Measurements from ENCODE around the gene MRPL20. TPM values are rescaled to one million over a fixed set of nuclear protein-coding genes. Genes with fewer than 3 reads are reported as not detected.
A peak's percentile ranks its signal among the peaks of the same experiment; 100 is the strongest.

MRPL20 gene
- total and polyA plus RNA-seq, 9 of the 15 experiments (the other 6 are each of a cell fraction or from before 2014, with no cell fraction given) = 180 to 671 (median 229) TPM

DNA sequence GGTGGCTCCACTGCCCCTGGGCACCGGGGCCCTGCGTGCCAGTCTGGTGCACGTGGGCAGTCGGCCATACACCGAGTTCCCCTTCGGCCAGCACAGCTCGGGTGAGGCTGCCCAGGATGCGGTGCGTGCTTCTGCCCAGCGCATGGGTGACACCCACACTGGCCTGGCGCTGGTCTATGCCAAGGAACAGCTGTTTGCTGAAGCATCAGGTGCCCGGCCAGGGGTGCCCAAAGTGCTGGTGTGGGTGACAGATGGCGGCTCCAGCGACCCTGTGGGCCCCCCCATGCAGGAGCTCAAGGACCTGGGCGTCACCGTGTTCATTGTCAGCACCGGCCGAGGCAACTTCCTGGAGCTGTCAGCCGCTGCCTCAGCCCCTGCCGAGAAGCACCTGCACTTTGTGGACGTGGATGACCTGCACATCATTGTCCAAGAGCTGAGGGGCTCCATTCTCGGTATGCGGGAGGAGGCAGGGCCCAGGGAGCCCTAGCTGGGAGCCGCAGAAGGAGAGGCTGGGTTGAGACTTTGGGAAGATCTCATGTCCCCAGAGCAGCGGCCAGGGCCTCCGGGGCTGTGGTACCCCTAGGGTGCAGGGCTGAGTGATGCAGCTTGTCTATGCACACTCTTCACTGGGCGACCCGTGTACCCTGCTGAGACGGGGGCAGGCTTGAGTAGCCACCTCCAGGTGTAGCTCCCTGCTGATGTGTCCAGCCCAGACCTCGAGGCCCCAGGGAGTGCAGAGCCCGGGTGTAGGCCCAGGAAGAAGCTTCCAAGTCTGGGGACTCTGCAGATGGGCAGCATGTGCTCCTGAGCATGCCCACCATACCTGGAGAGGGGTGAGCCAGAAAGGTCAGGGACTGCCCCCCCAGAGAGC is 30.2 kb upstream of the MRPL20 start:
- Histone ChIP-seq H3K27me3 (ENCODE audit: control insufficient read depth in 2 of 2, insufficient read depth in 2 of 2, low read length in 2 of 2) (no peaks in the 10 kb centered on the region), H4K20me1 (replicated peaks; ENCODE audit: control insufficient read depth, insufficient read depth, low read length) (no peaks in the 10 kb centered on the region), H3K79me2 (ENCODE audit: control insufficient read depth, insufficient read depth, low read length) (no peaks in the 10 kb centered on the region; the same call in 2 of the 3 replicates), H3K9me3 (replicated peaks; ENCODE audit: control insufficient read depth, insufficient read depth, low read depth, low read length) (no peaks in the 10 kb centered on the region), H3K4me2 (ENCODE audit: insufficient read depth, low read length) (no peak overlapping the region), H2AFZ (ENCODE audit: low read depth, low read length) (no peak overlapping the region), H3K36me3 (ENCODE audit: control insufficient read depth, insufficient read depth, low read length) (no peaks in the 10 kb centered on the region), H3K4me3 (no peak overlapping the region), H3K27ac (ENCODE audit: extremely low read depth, low read depth, low read length) (no peak overlapping the region), H3K9ac (ENCODE audit: insufficient read depth in 1 of 2, low read depth in 2 of 2, low read length in 2 of 2) (peak overlapping the region in 1 of 2 experiments; percentile 67; a peak in 2 of 4 replicates), H3K9me1 (ENCODE audit: control insufficient read depth, insufficient read depth, low read length) (no peaks in the 10 kb centered on the region), H3K4me1 (replicated peaks in 1 of 2; ENCODE audit: control insufficient read depth in 2 of 2, insufficient read depth in 2 of 2, low read length in 2 of 2) (peaks cover 37 to 97% of the 10 kb centered on the region in 2 experiments)
- no peak for FAIRE-seq
- POLR2A ChIA-PET = interaction anchor here (0.6 to 1.4 kb wide), 8 partner anchors 15 to 393 kb away, joined by 3 to 7 read pairs (median 3); partner anchors contain the start of gene CCNL2
- ATAC-seq = no peak
- no peak for DNase-seq (ENCODE audit: extremely low read depth in 1 of 4, low spot score in 3 of 4)
- intact Hi-C loops (cut with micrococcal nuclease) (no loop called here), in situ Hi-C loops (cut with MboI) (no loop called here)
- 62% methylated on average over 31 of the region's 31 CpGs for WGBS (ENCODE audit: insufficient coverage, low coverage, missing lambda C conversion rate)
- BruUV-seq (replicated peaks) = no TSS peak
- CTCF ChIA-PET (ENCODE audit: low intra/inter-chr PET ratio) = no interaction called here
- TF ChIP-seq ZNF175 (CRISPR knock-in tag; IDR thresholded peaks at IDR 0.05; ENCODE audit: low read depth) (no peak), ILF3 (IDR thresholded peaks at IDR 0.05; ENCODE audit: borderline replicate concordance) (no peak), STAG1 (CRISPR knock-in tag; IDR thresholded peaks at IDR 0.05; ENCODE audit: borderline replicate concordance) (0 out of 2 replicates have a peak, but pooled peaks have one; percentile 4), ZNF274 (IDR thresholded peaks at IDR 0.05; ENCODE audit: borderline replicate concordance, low read depth, low read length) (no peak), RBFOX2 (IDR thresholded peaks at IDR 0.05; ENCODE audit: low read depth, low read length) (0 out of 2 replicates have a peak, but pooled peaks have one; percentile 18), DACH1 (IDR thresholded peaks at IDR 0.05; ENCODE audit: partially characterized antibody) (no peak), HNRNPL (IDR thresholded peaks at IDR 0.05; ENCODE audit: low read depth, low read length) (peak; percentile 48; the same call in 1 of the 2 replicates), ZBTB17 (CRISPR knock-in tag; IDR thresholded peaks at IDR 0.05) (no peak), MEF2D (tag; conservative IDR thresholded peaks at IDR 0.05; ENCODE audit: low read depth) (no peak), CBX3 (IDR thresholded peaks at IDR 0.05; ENCODE audit: borderline replicate concordance in 1 of 2, low read length in 2 of 2) (no peak), C11orf30 (IDR thresholded peaks at IDR 0.05; ENCODE audit: low read depth) (no peak), ZNF121 (CRISPR knock-in tag; conservative IDR thresholded peaks at IDR 0.05) (no peak), RBBP5 (IDR thresholded peaks at IDR 0.05; ENCODE audit: borderline replicate concordance, insufficient read depth, low read length, poor library complexity, severe bottlenecking) (peak; percentile 29), ATF7 (IDR thresholded peaks at IDR 0.05) (no peak), ZNF408 (CRISPR knock-in tag; IDR thresholded peaks at IDR 0.05; ENCODE audit: low read depth) (no peak)
- TF ChIP-seq, protein P1, sequence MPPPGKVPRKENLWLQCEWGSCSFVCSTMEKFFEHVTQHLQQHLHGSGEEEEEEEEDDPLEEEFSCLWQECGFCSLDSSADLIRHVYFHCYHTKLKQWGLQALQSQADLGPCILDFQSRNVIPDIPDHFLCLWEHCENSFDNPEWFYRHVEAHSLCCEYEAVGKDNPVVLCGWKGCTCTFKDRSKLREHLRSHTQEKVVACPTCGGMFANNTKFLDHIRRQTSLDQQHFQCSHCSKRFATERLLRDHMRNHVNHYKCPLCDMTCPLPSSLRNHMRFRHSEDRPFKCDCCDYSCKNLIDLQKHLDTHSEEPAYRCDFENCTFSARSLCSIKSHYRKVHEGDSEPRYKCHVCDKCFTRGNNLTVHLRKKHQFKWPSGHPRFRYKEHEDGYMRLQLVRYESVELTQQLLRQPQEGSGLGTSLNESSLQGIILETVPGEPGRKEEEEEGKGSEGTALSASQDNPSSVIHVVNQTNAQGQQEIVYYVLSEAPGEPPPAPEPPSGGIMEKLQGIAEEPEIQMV (tag; conservative IDR thresholded peaks at IDR 0.05; ENCODE audit: low read depth) = no peak
- TF ChIP-seq, protein P2, sequence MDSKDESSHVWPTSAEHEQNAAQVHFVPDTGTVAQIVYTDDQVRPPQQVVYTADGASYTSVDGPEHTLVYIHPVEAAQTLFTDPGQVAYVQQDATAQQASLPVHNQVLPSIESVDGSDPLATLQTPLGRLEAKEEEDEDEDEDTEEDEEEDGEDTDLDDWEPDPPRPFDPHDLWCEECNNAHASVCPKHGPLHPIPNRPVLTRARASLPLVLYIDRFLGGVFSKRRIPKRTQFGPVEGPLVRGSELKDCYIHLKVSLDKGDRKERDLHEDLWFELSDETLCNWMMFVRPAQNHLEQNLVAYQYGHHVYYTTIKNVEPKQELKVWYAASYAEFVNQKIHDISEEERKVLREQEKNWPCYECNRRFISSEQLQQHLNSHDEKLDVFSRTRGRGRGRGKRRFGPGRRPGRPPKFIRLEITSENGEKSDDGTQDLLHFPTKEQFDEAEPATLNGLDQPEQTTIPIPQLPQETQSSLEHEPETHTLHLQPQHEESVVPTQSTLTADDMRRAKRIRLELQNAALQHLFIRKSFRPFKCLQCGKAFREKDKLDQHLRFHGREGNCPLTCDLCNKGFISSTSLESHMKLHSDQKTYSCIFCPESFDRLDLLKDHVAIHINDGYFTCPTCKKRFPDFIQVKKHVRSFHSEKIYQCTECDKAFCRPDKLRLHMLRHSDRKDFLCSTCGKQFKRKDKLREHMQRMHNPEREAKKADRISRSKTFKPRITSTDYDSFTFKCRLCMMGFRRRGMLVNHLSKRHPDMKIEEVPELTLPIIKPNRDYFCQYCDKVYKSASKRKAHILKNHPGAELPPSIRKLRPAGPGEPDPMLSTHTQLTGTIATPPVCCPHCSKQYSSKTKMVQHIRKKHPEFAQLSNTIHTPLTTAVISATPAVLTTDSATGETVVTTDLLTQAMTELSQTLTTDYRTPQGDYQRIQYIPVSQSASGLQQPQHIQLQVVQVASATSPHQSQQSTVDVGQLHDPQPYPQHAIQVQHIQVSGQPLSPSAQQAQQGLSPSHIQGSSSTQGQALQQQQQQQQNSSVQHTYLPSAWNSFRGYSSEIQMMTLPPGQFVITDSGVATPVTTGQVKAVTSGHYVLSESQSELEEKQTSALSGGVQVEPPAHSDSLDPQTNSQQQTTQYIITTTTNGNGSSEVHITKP (IDR thresholded peaks at IDR 0.05; ENCODE audit: partially characterized antibody) = no peak
